Measurements from ENCODE around the gene DERA. TPM values are rescaled to one million over a fixed set of nuclear protein-coding genes. Genes with fewer than 3 reads are reported as not detected.

The DERA gene
- polyA plus RNA-seq, 1 donor (not counting 4 experiments of a cell fraction or from before 2014, with no cell fraction given), result 34.2 TPM

DNA sequence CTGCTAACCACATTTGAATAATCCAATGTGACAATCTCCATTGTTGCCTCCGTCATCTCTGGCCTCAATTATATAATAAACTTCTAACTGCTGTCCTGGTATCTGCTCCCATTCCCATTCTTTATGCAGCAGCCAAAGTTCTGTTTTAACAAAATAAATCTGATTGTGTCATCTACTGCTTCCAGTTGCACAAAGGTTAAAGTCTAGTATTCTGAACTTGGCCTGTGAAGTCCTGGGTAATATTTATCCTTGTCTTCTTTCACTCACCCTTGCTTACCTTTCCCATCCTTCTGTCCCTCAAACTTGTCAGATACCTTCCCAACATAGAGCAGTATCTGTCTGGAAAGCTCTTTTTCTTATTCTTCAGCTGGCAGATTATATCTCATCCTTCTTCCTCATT, 48.3 kb upstream of the DERA start:
- Histone ChIP-seq H3K9ac (ENCODE audit: control insufficient read depth, extremely low read depth, insufficient read depth, low read length) (no peak overlapping the region), H3K4me2 (ENCODE audit: control insufficient read depth, extremely low read depth, insufficient read depth, low read depth, low read length) (no peak overlapping the region), H3K4me1 (ENCODE audit: control insufficient read depth, extremely low read depth, insufficient read depth, low read length) (no peaks in the 10 kb centered on the region), H2AFZ (ENCODE audit: control insufficient read depth, low read length) (no peak overlapping the region), H3K79me2 (ENCODE audit: control insufficient read depth, insufficient read depth, low read length) (no peaks in the 10 kb centered on the region), H4K20me1 (ENCODE audit: control insufficient read depth, extremely low read depth, insufficient read depth, low read length) (no peaks in the 10 kb centered on the region), H3K9me3 (ENCODE audit: control insufficient read depth, low read depth, low read length) (no peaks in the 10 kb centered on the region), H3K36me3 (ENCODE audit: control insufficient read depth in 2 of 2, extremely low read depth in 1 of 2, insufficient read depth in 2 of 2, low read length in 2 of 2) (no peaks in the 10 kb centered on the region), H3K4me3 (ENCODE audit: control insufficient read depth in 2 of 3, extremely low read depth in 1 of 3, insufficient read depth in 2 of 3, low read depth in 1 of 3, low read length in 3 of 3) (no peak overlapping the region), H3K27ac (ENCODE audit: control insufficient read depth, insufficient read depth, low read length) (no peak overlapping the region), H3K9me1 (ENCODE audit: control insufficient read depth, extremely low read depth, insufficient read depth, low read length) (no peaks in the 10 kb centered on the region), H3K27me3 (ENCODE audit: control insufficient read depth, extremely low read depth, insufficient read depth, low read length) (no peaks in the 10 kb centered on the region)
- dilution Hi-C loops (cut with MboI; ENCODE audit: extremely low pct_ligation_motif_present, low sequenced_read_pairs), result no loop called here
- FAIRE-seq (no peak), DNase-seq (ENCODE audit: low read depth, low spot score) (no peak)
- TF ChIP-seq EZH2 (IDR thresholded peaks at IDR 0.05; ENCODE audit: low read length), result no peak
- TF ChIP-seq, protein P1, sequence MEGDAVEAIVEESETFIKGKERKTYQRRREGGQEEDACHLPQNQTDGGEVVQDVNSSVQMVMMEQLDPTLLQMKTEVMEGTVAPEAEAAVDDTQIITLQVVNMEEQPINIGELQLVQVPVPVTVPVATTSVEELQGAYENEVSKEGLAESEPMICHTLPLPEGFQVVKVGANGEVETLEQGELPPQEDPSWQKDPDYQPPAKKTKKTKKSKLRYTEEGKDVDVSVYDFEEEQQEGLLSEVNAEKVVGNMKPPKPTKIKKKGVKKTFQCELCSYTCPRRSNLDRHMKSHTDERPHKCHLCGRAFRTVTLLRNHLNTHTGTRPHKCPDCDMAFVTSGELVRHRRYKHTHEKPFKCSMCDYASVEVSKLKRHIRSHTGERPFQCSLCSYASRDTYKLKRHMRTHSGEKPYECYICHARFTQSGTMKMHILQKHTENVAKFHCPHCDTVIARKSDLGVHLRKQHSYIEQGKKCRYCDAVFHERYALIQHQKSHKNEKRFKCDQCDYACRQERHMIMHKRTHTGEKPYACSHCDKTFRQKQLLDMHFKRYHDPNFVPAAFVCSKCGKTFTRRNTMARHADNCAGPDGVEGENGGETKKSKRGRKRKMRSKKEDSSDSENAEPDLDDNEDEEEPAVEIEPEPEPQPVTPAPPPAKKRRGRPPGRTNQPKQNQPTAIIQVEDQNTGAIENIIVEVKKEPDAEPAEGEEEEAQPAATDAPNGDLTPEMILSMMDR (optimal IDR thresholded peaks at IDR 0.05 in 1 of 3, IDR thresholded peaks at IDR 0.05 in 1 of 3, conservative IDR thresholded peaks at IDR 0.05 in 1 of 3; ENCODE audit: extremely low read depth in 1 of 3, insufficient read depth in 2 of 3, low read length in 3 of 3), result no peak

DNA sequence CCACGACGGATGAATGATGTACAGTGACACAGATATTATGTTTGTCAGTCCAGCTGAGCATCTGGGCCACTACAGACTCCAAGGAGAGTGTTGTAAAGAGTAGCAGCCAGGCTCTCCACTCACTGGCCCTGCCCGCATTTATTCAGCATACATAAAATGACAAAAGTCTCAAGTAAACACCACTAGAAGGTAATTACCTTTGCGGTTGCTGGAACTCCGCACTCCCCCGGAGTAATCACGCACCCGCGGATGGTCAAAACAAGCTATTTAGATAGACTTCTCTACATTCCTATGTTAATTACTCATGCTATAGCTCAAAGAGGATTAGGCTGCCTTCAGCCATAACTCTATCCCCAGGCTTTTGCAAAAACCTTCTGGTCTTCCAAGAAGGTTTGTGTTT, 47.8 kb upstream of the DERA start:
- FAIRE-seq, result no peak
- H3K9ac ChIP-seq (ENCODE audit: control insufficient read depth, extremely low read depth, insufficient read depth, low read length), result no peak overlapping the region
- H2AFZ ChIP-seq (ENCODE audit: control insufficient read depth, low read length), result no peak overlapping the region
- H3K9me1 ChIP-seq (ENCODE audit: control insufficient read depth, extremely low read depth, insufficient read depth, low read length), result no peaks in the 10 kb centered on the region
- H3K4me1 ChIP-seq (ENCODE audit: control insufficient read depth, extremely low read depth, insufficient read depth, low read length), result no peaks in the 10 kb centered on the region
- H3K4me3 ChIP-seq (ENCODE audit: control insufficient read depth in 2 of 3, extremely low read depth in 1 of 3, insufficient read depth in 2 of 3, low read depth in 1 of 3, low read length in 3 of 3), result no peak overlapping the region
- no peaks in the 10 kb centered on the region for H3K27me3 ChIP-seq (ENCODE audit: control insufficient read depth, extremely low read depth, insufficient read depth, low read length)
- no peaks in the 10 kb centered on the region for H3K36me3 ChIP-seq (ENCODE audit: control insufficient read depth in 2 of 2, extremely low read depth in 1 of 2, insufficient read depth in 2 of 2, low read length in 2 of 2)
- no peak overlapping the region for H3K27ac ChIP-seq (ENCODE audit: control insufficient read depth, insufficient read depth, low read length)
- no peak for DNase-seq (ENCODE audit: low read depth, low spot score)
- H3K9me3 ChIP-seq (ENCODE audit: control insufficient read depth, low read depth, low read length), result no peaks in the 10 kb centered on the region
- H3K4me2 ChIP-seq (ENCODE audit: control insufficient read depth, extremely low read depth, insufficient read depth, low read depth, low read length), result no peak overlapping the region
- dilution Hi-C loops (cut with MboI; ENCODE audit: extremely low pct_ligation_motif_present, low sequenced_read_pairs), result no loop called here
- no peaks in the 10 kb centered on the region for H3K79me2 ChIP-seq (ENCODE audit: control insufficient read depth, insufficient read depth, low read length)
- TF ChIP-seq, protein P1 (optimal IDR thresholded peaks at IDR 0.05 in 1 of 3, IDR thresholded peaks at IDR 0.05 in 1 of 3, conservative IDR thresholded peaks at IDR 0.05 in 1 of 3; ENCODE audit: extremely low read depth in 1 of 3, insufficient read depth in 2 of 3, low read length in 3 of 3), result no peak
- TF ChIP-seq EZH2 (IDR thresholded peaks at IDR 0.05; ENCODE audit: low read length), result no peak
- no peaks in the 10 kb centered on the region for H4K20me1 ChIP-seq (ENCODE audit: control insufficient read depth, extremely low read depth, insufficient read depth, low read length)

All from keratinocyte (primary cell).